HG03342 (cell line): ENCODE measurements around the gene C13orf42.

ENCODE experiments used
- ATAC-seq: cut with Tn5 transposase; IDR thresholded peaks from one replicate; pipeline ENCODE4 v1.9.1; 2021; ENCODE audit warnings: mild to moderate bottlenecking, moderate library complexity; ENCODE audit not compliant: unreplicated experiment

Gene C13orf42

GRCh38 chr13:51067210-51067701, 43.8 kb downstream of the C13orf42 start:
- ATAC-seq = no peak

DNA sequence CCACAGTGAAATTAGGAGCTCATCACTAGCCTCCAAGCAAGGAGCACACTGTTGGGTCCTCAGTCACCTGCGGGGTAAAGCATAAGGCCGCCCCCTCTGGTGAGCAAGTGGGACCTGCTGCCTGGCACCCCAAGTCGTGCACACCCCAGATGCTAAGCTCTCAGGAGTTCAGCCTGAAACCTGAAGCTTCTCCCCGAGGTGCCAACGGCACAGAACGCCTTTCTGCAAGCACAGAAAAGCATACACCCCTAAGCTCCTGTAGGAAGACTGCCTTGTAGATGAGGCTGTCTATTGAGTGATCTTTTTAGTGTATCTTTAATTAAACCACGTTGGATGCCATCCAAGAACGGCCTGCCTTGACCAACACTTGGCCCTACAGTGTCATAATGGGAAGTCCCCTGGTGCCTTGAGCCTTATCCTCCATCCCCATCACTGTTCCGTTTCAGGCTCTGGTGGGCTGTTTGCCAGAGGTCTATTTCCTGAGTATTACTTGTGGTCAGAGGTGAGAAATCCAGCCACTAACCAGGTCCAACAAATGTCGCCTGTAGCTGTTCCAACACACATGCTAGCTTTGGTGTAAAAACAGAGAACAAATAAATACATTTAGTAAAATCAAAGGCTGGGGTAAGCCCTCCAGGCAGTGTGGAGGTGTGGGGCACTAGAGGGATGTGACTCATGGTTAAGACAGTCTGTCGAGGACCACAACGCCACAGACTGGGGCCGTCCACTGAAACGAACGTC, 44.8 kb downstream of the C13orf42 start:
- ATAC-seq = no peak

- no peak for ATAC-seq
Observed at GRCh38 chr13:51065372-51066090, 45.5 kb downstream of the C13orf42 start.

- ATAC-seq = no peak
Observed at GRCh38 chr13:51064753-51065152, 46.3 kb downstream of the C13orf42 start.

DNA sequence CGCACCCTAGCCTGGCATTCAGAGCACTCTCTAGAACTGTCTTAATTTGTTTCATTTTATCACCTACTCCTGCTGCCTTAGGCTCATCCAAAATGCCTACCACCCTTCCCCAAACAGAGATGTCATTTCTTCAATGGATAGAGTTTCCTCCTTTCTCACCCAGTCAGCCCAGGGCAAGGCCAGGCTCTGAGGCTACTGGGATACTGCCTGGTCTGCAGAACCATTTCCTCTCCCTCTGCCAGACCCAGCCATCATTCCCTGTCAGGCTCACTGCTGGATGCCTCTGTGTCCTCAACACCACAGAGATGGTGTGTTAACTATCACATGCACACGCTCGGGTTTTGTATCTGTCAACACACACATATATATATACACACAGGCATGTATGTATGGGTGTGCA, 47.2 kb downstream of the C13orf42 start:
- ATAC-seq = no peak

DNA sequence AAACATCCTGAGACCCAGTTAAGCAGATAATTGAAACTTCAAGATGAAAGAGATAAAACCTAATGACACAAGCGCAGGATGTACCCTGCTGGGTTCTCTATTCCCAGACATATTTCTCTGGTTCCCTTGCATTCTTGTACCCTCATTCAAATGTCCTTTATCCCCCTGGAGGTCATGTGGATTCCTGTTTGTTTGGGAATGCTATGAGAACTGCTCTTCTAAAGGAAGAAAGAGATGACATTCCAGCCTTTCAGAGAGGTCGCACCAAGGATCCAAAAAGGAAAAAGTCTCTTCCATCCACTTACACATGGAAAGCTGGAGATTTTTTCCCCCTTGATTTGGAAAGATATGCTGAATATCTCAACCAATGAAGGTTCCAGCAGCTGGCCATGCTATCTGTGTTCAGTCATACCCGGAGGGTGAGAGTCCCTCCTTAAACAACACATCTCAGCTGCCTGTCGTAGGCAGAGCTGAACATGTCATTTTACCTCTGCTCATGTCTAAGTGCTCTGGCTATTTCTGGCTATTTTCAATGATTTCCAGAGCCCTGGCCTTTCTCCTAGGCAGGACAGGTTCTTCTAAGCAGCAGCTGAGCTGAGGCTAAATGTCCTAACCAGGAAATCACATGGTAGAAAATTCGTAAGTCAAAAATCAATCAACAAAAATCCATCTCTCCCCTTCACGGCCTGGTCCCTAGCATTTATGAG, 52.5 kb downstream of the C13orf42 start:
- ATAC-seq = no peak

- ATAC-seq = no peak
Observed at GRCh38 chr13:51057906-51058305, 53.2 kb downstream of the C13orf42 start.

GRCh38 chr13:51057001-51057400, 54.1 kb downstream of the C13orf42 start:
- ATAC-seq = no peak

GRCh38 chr13:51052581-51052980, 58.5 kb downstream of the C13orf42 start:
- no peak for ATAC-seq

GRCh38 chr13:51050021-51050830, 60.8 kb downstream of the C13orf42 start:
- no peak for ATAC-seq

DNA sequence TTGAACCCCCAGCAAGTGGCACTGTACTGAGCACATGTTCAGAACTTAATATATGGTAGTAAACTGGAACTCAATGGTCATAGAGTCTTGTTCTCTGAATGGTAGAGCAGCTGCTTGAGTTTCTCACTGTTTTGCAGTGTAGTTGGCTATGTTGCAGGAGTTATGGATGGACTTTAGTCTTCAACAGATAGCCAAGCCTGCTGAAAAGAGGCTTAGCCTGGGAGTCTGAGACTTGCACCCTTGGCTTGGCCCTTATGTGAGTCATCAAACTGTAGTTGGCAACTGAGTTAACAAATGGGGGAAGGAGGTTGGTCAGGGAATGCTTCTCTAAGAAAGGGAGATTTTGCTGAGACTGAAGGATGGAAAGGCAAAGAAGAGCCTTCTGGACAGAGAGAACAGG, 62.5 kb downstream of the C13orf42 start:
- ATAC-seq = no peak

GRCh38 chr13:51048166-51048461, 63.0 kb downstream of the C13orf42 start:
- no peak for ATAC-seq

- ATAC-seq = no peak
Observed at GRCh38 chr13:51047434-51048165, 63.5 kb downstream of the C13orf42 start.

DNA sequence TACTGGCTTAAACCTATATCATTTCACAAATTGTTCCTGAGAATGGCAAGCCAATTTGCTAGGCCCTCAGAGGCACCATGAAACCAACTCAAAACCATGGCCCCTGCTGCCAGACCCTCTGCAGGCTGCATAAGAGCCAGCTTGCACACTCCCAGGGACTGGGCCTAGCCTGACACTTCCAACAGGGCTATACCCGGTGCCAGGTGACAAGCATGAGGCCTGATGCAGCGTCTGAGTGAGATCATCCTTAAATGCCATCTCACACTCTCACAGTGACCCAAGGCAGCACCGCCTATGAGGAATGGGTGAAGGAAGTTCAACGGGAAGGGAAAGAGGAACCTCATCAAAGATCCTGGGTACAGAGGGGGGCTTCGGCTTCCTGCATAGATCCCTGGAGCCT, 65.6 kb downstream of the C13orf42 start:
- ATAC-seq = no peak

GRCh38 chr13:51044023-51044665, 66.9 kb downstream of the C13orf42 start:
- no peak for ATAC-seq

DNA sequence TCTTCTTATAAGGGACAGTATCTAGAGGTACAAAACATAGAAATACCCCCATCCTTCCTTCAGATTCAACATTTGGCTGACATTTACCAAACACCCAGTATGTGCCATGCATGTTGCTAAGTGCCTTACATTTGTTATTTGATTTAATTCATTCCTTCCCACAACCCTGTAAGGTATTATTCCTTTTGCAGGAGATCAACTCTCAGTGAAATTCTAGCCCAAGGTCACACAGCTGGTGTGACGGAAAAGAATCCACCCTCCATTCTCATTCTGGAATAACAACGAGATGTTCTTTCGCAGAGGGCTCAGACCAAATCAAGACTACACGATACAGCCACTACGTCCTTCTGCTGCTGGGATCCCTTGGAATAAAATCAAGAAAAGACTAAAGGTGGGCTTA, 67.8 kb downstream of the C13orf42 start:
- ATAC-seq = no peak

GRCh38 chr13:51041710-51042109, 69.4 kb downstream of the C13orf42 start:
- ATAC-seq = no peak

DNA sequence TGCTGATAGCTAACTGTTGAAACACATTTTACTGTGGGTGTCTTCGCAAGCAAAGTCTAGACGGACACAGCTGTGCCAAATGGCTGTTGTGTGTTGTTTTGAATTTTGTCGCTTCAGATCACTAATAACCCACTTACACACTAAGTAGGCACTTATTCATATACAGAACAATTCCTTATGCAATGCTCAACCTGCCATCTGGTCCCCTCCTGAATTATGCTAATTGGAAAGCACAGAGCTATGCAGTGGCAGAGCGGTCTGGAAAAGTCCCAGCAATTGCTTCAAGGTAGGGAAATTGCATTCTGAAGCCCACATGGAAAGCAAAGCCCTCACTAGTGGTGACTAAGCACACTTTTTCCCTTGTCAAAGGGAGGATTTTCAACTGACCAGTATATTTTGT, 69.9 kb downstream of the C13orf42 start:
- ATAC-seq = no peak

- ATAC-seq = no peak
Observed at GRCh38 chr13:51040431-51040830, 70.6 kb downstream of the C13orf42 start.

DNA sequence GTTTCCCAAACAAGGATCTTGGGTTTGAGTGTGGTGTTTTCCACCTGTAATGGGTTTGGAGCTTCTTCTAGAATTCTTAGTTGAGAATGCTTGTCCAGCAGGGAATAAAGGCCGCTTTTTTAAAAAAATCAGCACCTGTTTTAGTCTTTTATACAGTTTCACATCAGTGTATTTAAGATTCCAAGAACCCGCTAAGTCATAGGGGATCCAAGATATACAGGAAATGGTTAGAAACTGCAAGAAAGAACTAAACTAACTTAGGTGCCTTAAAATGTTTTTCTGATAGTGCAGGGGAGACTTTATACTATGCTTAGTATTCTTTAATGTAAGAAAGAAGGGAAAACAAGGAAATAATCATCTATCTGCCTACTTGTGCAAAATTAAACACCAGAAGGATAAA, 74.7 kb downstream of the C13orf42 start:
- ATAC-seq = no peak
